Tibial artery (tissue), 4 donors: ENCODE measurements around the gene CAMK1G.

ENCODE experiments used
- DNase-seq, 2 donors: peaks; one replicate each; pipeline ENCODE4 v3.0.0-alpha.2; 2019
- H3K27ac ChIP-seq, 2 donors: fragments of 200-600 bp; sonication (generic) in 1 of 2; 1 replicate in 1 of 2; 2 replicates in 1 of 2; pipeline ENCODE4 v1.5.1; 2018 to 2019; ENCODE audit warnings: mild to moderate bottlenecking in 1 of 2
- H3K27me3 ChIP-seq, 2 donors: fragments of 200-600 bp; sonication (generic) in 1 of 2; one replicate each; pipeline versions ENCODE4 v1.5.1 to v1.6.0; 2016 to 2019
- H3K36me3 ChIP-seq, 3 donors: fragments of 200-600 bp; sonication (generic) in 2 of 3; one replicate each; pipeline ENCODE4 v1.5.1; 2016 to 2019; ENCODE audit warnings: mild to moderate bottlenecking in 2 of 3
- H3K4me1 ChIP-seq, 4 donors: fragments of 200-600 bp; sonication (generic) in 2 of 4; 1 replicate in 3 of 4; 2 replicates in 1 of 4; pipeline ENCODE4 v1.5.1; 2016 to 2019
- H3K4me3 ChIP-seq, 2 donors: fragments of 200-600 bp; sonication (generic) in 1 of 2; 1 replicate in 1 of 2; 2 replicates in 1 of 2; pipeline ENCODE4 v1.5.1; 2018 to 2019; ENCODE audit warnings: mild to moderate bottlenecking in 2 of 2
- H3K9me3 ChIP-seq, 3 donors: fragments of 200-600 bp; sonication (generic) in 1 of 3; one replicate each; pipeline ENCODE4 v1.5.1; 2016 to 2019
- CTCF ChIP-seq, 2 experiments: fragments of 200-600 bp in 1 of 2; fragments of 450-650 bp in 1 of 2; IDR thresholded peaks; one replicate each; pipeline ENCODE4 v1.5.1; 2017 to 2019; ENCODE audit warnings: antibody characterized with exemption in 2 of 2, mild to moderate bottlenecking in 1 of 2, moderate library complexity in 1 of 2
- intact Hi-C: fragments of 100-400 bp; cut with DNase I; formaldehyde crosslinking; loops from one replicate; pipeline ENCODE4 v1.15.0; 2023; ENCODE audit warnings: low total_unique reads

The CAMK1G gene

GRCh38 chr1:209542585-209542984 lies 40.9 kb upstream of the CAMK1G start:
- Histone ChIP-seq H3K4me3 (no peak overlapping the region), H3K36me3 (no peaks in the 10 kb centered on the region), H3K27me3 (peaks cover 0 to 6% of the 10 kb centered on the region in 2 donors), H3K27ac (no peak overlapping the region), H3K4me1 (no peaks in the 10 kb centered on the region), H3K9me3 (no peaks in the 10 kb centered on the region)
- DNase-seq = no peak
- intact Hi-C loops = no loop called here
- no peak for TF ChIP-seq CTCF (IDR thresholded peaks at IDR 0.05)

GRCh38 chr1:209544098-209544497 lies 39.4 kb upstream of the CAMK1G start:
- TF ChIP-seq CTCF (IDR thresholded peaks at IDR 0.05) = no peak
- Histone ChIP-seq H3K4me3 (no peak overlapping the region), H3K9me3 (no peaks in the 10 kb centered on the region), H3K36me3 (no peaks in the 10 kb centered on the region), H3K27ac (no peak overlapping the region), H3K4me1 (no peaks in the 10 kb centered on the region), H3K27me3 (peaks cover 0 to 7% of the 10 kb centered on the region in 2 donors)
- DNase-seq = no peak
- intact Hi-C loops = no loop called here

GRCh38 chr1:209545423-209545822 lies 38.1 kb upstream of the CAMK1G start:
- intact Hi-C loops = no loop called here
- TF ChIP-seq CTCF (IDR thresholded peaks at IDR 0.05) = no peak

GRCh38 chr1:209546390-209547085 lies 37.0 kb upstream of the CAMK1G start:
- intact Hi-C loops = no loop called here
- Histone ChIP-seq H3K36me3 (no peaks in the 10 kb centered on the region), H3K27me3 (peaks cover 0 to 4% of the 10 kb centered on the region in 2 donors), H3K4me3 (no peak overlapping the region), H3K27ac (no peak overlapping the region), H3K4me1 (no peaks in the 10 kb centered on the region), H3K9me3 (no peaks in the 10 kb centered on the region)
- DNase-seq = no peak
- no peak for TF ChIP-seq CTCF (IDR thresholded peaks at IDR 0.05)

More at GRCh38 chr1:209545423-209545822, 38.1 kb upstream of the CAMK1G start:
- no peaks in the 10 kb centered on the region for H3K4me1 ChIP-seq
- H3K27ac ChIP-seq = no peak overlapping the region
- peaks cover 0 to 6% of the 10 kb centered on the region in 2 donors for H3K27me3 ChIP-seq
- no peak for DNase-seq
- H3K36me3 ChIP-seq = no peaks in the 10 kb centered on the region
- no peak overlapping the region for H3K4me3 ChIP-seq
- H3K9me3 ChIP-seq = no peaks in the 10 kb centered on the region

- DNase-seq = no peak
- H3K27ac ChIP-seq = no peak overlapping the region
Observed at GRCh38 chr1:209547626-209548025, 35.9 kb upstream of the CAMK1G start.

More at GRCh38 chr1:209547626-209548025, 35.9 kb upstream of the CAMK1G start:
- Histone ChIP-seq H3K4me1 (no peaks in the 10 kb centered on the region), H3K36me3 (no peaks in the 10 kb centered on the region), H3K9me3 (no peaks in the 10 kb centered on the region), H3K4me3 (no peak overlapping the region), H3K27me3 (peaks cover 0 to 4% of the 10 kb centered on the region in 2 donors)
- TF ChIP-seq CTCF (IDR thresholded peaks at IDR 0.05) = no peak
- intact Hi-C loops = no loop called here
